Hepatocyte (in vitro differentiated cells): ENCODE results near the gene ADGRA3. TPM values are rescaled to one million over a fixed set of nuclear protein-coding genes. Genes with fewer than 3 reads are reported as not detected.

Experiments used
- DNase-seq: peaks from one replicate; pipeline ENCODE4 v3.0.0-alpha.2; 2016; ENCODE audit warnings: low spot score
- H2AFZ ChIP-seq: fragments of 200-600 bp; sonication (generic); 2 replicates; pipeline ENCODE4 v1.6.0; 2016; ENCODE audit warnings: antibody characterized with exemption, mild to moderate bottlenecking
- H3K27ac ChIP-seq: fragments of 200-600 bp; sonication (generic); 2 replicates; pipeline ENCODE4 v1.5.1; 2016; ENCODE audit warnings: mild to moderate bottlenecking
- H3K27me3 ChIP-seq: fragments of 200-600 bp; sonication (generic); 2 replicates; pipeline ENCODE4 v1.6.1; 2016
- H3K36me3 ChIP-seq: fragments of 200-600 bp; sonication (generic); replicated peaks from 2 replicates; pipeline ENCODE4 v1.5.1; 2016; ENCODE audit warnings: low read depth; ENCODE audit not compliant: insufficient read depth
- H3K4me1 ChIP-seq: fragments of 200-600 bp; sonication (generic); 2 replicates; pipeline ENCODE4 v1.5.1; 2016; ENCODE audit warnings: mild to moderate bottlenecking, moderate library complexity; ENCODE audit not compliant: insufficient read depth
- H3K4me2 ChIP-seq: fragments of 200-600 bp; sonication (generic); 2 replicates; pipeline ENCODE4 v1.6.0; 2016
- H3K4me3 ChIP-seq: fragments of 200-600 bp; sonication (generic); 2 replicates; pipeline ENCODE4 v1.5.1; 2016; ENCODE audit warnings: mild to moderate bottlenecking
- H3K79me2 ChIP-seq: fragments of 200-600 bp; sonication (generic); 2 replicates; pipeline ENCODE4 v1.6.0; 2017; ENCODE audit warnings: mild to moderate bottlenecking
- H3K9me2 ChIP-seq: fragments of 200-600 bp; sonication (generic); replicated peaks from 2 replicates; pipeline ENCODE4 v1.6.0; 2017; ENCODE audit warnings: mild to moderate bottlenecking; ENCODE audit not compliant: insufficient read depth
- H3K9me3 ChIP-seq: fragments of 200-600 bp; sonication (generic); 2 replicates; pipeline ENCODE4 v1.5.1; 2016; ENCODE audit warnings: low read depth, mild to moderate bottlenecking
- H4K20me1 ChIP-seq: fragments of 200-600 bp; sonication (generic); 2 replicates; pipeline ENCODE4 v1.6.0; 2016; ENCODE audit warnings: mild to moderate bottlenecking; ENCODE audit not compliant: insufficient read depth, poor library complexity, severe bottlenecking
- CTCF ChIP-seq: fragments of 200-600 bp; sonication (generic); IDR thresholded peaks from 2 replicates; pipeline ENCODE4 v1.5.1; 2016; ENCODE audit warnings: antibody characterized with exemption, mild to moderate bottlenecking; ENCODE audit not compliant: poor library complexity
- EZH2 ChIP-seq: fragments of 200-600 bp; sonication (generic); IDR thresholded peaks from 2 replicates; pipeline ENCODE4 v1.6.1; 2016; ENCODE audit warnings: antibody characterized with exemption, mild to moderate bottlenecking, borderline replicate concordance
- EZH2phosphoT487 ChIP-seq: fragments of 200-600 bp; sonication (generic); IDR thresholded peaks from one replicate; pipeline ENCODE4 v1.6.1; 2018; ENCODE audit warnings: antibody characterized with exemption, mild to moderate bottlenecking, low read depth, moderate library complexity; ENCODE audit not compliant: unreplicated experiment, severe bottlenecking
- WGBS: methylation state at CpG from one replicate; pipeline ENCODE4 v1.1.6; 2016; ENCODE audit warnings: low lambda C conversion rate; ENCODE audit errors: missing lambda C conversion rate; 5-methylcytosine and 5-hydroxymethylcytosine counted together
- polyA plus RNA-seq: library from polyadenylated mRNA; unstranded; fragments of >200 nt; fragmentation: Nextera tagmentation; extraction: Ambion mirVana; gene quantifications from 2 replicates; pipeline ENCODE4 v1.2.1, GENCODE V29; 2016
- total RNA-seq: library from RNA; depleted of rRNA; stranded (reverse); fragments of >200 nt; gene quantifications from 2 replicates; pipeline ENCODE4 v1.2.3, GENCODE V29; 2014

ADGRA3 gene
- total and polyA plus RNA-seq, 2 experiments from 2014 or later = 21.2 to 61.6 TPM

GRCh38 chr4:22427675-22428074, 88.2 kb downstream of the ADGRA3 start:
- no peak for DNase-seq
- H4K20me1 ChIP-seq = no peaks in the 10 kb centered on the region
- no peak overlapping the region for H3K4me3 ChIP-seq
- H3K79me2 ChIP-seq = no peaks in the 10 kb centered on the region
- H3K4me1 ChIP-seq = no peaks in the 10 kb centered on the region
- no peaks in the 10 kb centered on the region for H3K9me3 ChIP-seq
- no peak overlapping the region for H3K4me2 ChIP-seq
- no peaks in the 10 kb centered on the region for H3K9me2 ChIP-seq
- no peaks in the 10 kb centered on the region for H3K36me3 ChIP-seq
- H3K27ac ChIP-seq = no peak overlapping the region
- no peaks in the 10 kb centered on the region for H3K27me3 ChIP-seq
- 62% methylated on average over 3 of the region's 3 CpGs for WGBS
- TF ChIP-seq EZH2phosphoT487 (no peak), EZH2 (no peak), CTCF (no peak)
- no peak overlapping the region for H2AFZ ChIP-seq

- Histone ChIP-seq H3K79me2 (no peaks in the 10 kb centered on the region), H2AFZ (no peak overlapping the region), H4K20me1 (no peaks in the 10 kb centered on the region), H3K36me3 (no peaks in the 10 kb centered on the region), H3K9me3 (no peaks in the 10 kb centered on the region), H3K4me2 (no peak overlapping the region), H3K4me3 (no peak overlapping the region), H3K9me2 (no peaks in the 10 kb centered on the region), H3K27me3 (no peaks in the 10 kb centered on the region), H3K27ac (no peak overlapping the region), H3K4me1 (no peaks in the 10 kb centered on the region)
- 100% methylated on average over 1 of the region's 1 CpG for WGBS
- no peak for DNase-seq
- TF ChIP-seq EZH2phosphoT487 (no peak), EZH2 (no peak), CTCF (no peak)
Observed at GRCh38 chr4:22420291-22420690, 95.6 kb downstream of the ADGRA3 start.

GRCh38 chr4:22417408-22417807, 98.5 kb downstream of the ADGRA3 start:
- no peaks in the 10 kb centered on the region for H4K20me1 ChIP-seq
- H3K4me2 ChIP-seq = no peak overlapping the region
- no peaks in the 10 kb centered on the region for H3K27me3 ChIP-seq
- H2AFZ ChIP-seq = no peak overlapping the region
- H3K4me3 ChIP-seq = no peak overlapping the region
- no peaks in the 10 kb centered on the region for H3K36me3 ChIP-seq
- H3K27ac ChIP-seq = no peak overlapping the region
- no peaks in the 10 kb centered on the region for H3K4me1 ChIP-seq
- H3K9me3 ChIP-seq = no peaks in the 10 kb centered on the region
- H3K9me2 ChIP-seq = no peaks in the 10 kb centered on the region
- no peak for DNase-seq
- no peak for TF ChIP-seq CTCF
- no peak for TF ChIP-seq EZH2
- TF ChIP-seq EZH2phosphoT487 = no peak
- WGBS = 68% methylated on average over 4 of the region's 4 CpGs
- no peaks in the 10 kb centered on the region for H3K79me2 ChIP-seq

- Histone ChIP-seq H3K36me3 (no peaks in the 10 kb centered on the region), H3K27me3 (no peaks in the 10 kb centered on the region), H3K79me2 (no peaks in the 10 kb centered on the region), H3K9me3 (no peaks in the 10 kb centered on the region), H3K4me3 (no peak overlapping the region), H4K20me1 (no peaks in the 10 kb centered on the region), H3K4me2 (no peak overlapping the region), H3K27ac (no peak overlapping the region), H2AFZ (no peak overlapping the region), H3K9me2 (no peaks in the 10 kb centered on the region), H3K4me1 (no peaks in the 10 kb centered on the region)
- TF ChIP-seq CTCF (no peak), EZH2phosphoT487 (no peak), EZH2 (no peak)
- no peak for DNase-seq
- WGBS = 52% methylated on average over 3 of the region's 3 CpGs
Observed at GRCh38 chr4:22416403-22416802, 99.5 kb downstream of the ADGRA3 start.
